Esophagus squamous epithelium (tissue), 4 donors: ENCODE data around the gene ARHGEF28.

ENCODE experiments used
- CTCF ChIP-seq, 6 experiments: fragments of 450-650 bp in 4 of 6; fragments of 200-600 bp in 2 of 6; sonication (generic) in 2 of 6; IDR thresholded peaks; one replicate each; pipeline ENCODE4 v1.5.1; 2016 to 2019; ENCODE audit warnings: antibody characterized with exemption in 6 of 6, mild to moderate bottlenecking in 4 of 6, moderate library complexity in 4 of 6
- POLR2A ChIP-seq, 4 donors: fragments of 450-650 bp; IDR thresholded peaks; one replicate each; pipeline ENCODE4 v1.6.1; 2017; ENCODE audit warnings: antibody characterized with exemption in 4 of 4, mild to moderate bottlenecking in 4 of 4, moderate library complexity in 3 of 4

GRCh38 chr5:73887688-73888087 is 261.7 kb downstream of the ARHGEF28 start:
- no peak for TF ChIP-seq CTCF (IDR thresholded peaks at IDR 0.05)
- no peak for TF ChIP-seq POLR2A (IDR thresholded peaks at IDR 0.05)
